GM19238 (cell line): ENCODE measurements around the gene PRICKLE1.

Experiments
- DNase-seq: peaks from one replicate; pipeline ENCODE4 v3.0.0; 2011; ENCODE audit warnings: low spot score; ENCODE audit not compliant: insufficient read length

PRICKLE1 gene

GRCh38 chr12:42459336-42459847 lies 130.2 kb downstream of the PRICKLE1 start:
- DNase-seq: no peak

- no peak for DNase-seq
These were observed 131.0 kb downstream of the PRICKLE1 start for GRCh38 chr12:42458575-42458974.

GRCh38 chr12:42450248-42450647 lies 139.3 kb downstream of the PRICKLE1 start:
- no peak for DNase-seq

- DNase-seq: no peak
These were observed 140.7 kb downstream of the PRICKLE1 start for GRCh38 chr12:42448841-42449240.

GRCh38 chr12:42447371-42447786 lies 142.2 kb downstream of the PRICKLE1 start:
- no peak for DNase-seq

- DNase-seq: no peak
These were observed 142.8 kb downstream of the PRICKLE1 start for GRCh38 chr12:42446761-42447160.

- no peak for DNase-seq
These were observed 143.7 kb downstream of the PRICKLE1 start for GRCh38 chr12:42445891-42446290.

GRCh38 chr12:42444192-42444943 lies 145.2 kb downstream of the PRICKLE1 start:
- DNase-seq: no peak

GRCh38 chr12:42442888-42443287 lies 146.7 kb downstream of the PRICKLE1 start:
- DNase-seq: no peak

GRCh38 chr12:42442311-42442759 lies 147.2 kb downstream of the PRICKLE1 start:
- DNase-seq: no peak

- no peak for DNase-seq
These were observed 148.9 kb downstream of the PRICKLE1 start for GRCh38 chr12:42440608-42441007.

- no peak for DNase-seq
These were observed 156.9 kb downstream of the PRICKLE1 start for GRCh38 chr12:42432517-42433140.

GRCh38 chr12:42428850-42429249 lies 160.7 kb downstream of the PRICKLE1 start:
- no peak for DNase-seq

- DNase-seq: no peak
These were observed 162.8 kb downstream of the PRICKLE1 start for GRCh38 chr12:42426746-42427145.

- no peak for DNase-seq
These were observed 166.8 kb downstream of the PRICKLE1 start for GRCh38 chr12:42422785-42423184.

- DNase-seq: no peak
These were observed 167.4 kb downstream of the PRICKLE1 start for GRCh38 chr12:42421844-42422779.

GRCh38 chr12:42420395-42420794 lies 169.2 kb downstream of the PRICKLE1 start:
- no peak for DNase-seq

- DNase-seq: no peak
These were observed 179.2 kb downstream of the PRICKLE1 start for GRCh38 chr12:42410340-42410739.

GRCh38 chr12:42409471-42409870 lies 180.1 kb downstream of the PRICKLE1 start:
- no peak for DNase-seq

- no peak for DNase-seq
These were observed 182.2 kb downstream of the PRICKLE1 start for GRCh38 chr12:42407306-42407705.
